HG02642 (cell line): ENCODE data around the gene PGC.

Experiments used
- ATAC-seq: cut with Tn5 transposase; IDR thresholded peaks from one replicate; pipeline ENCODE4 v1.9.1; 2021; ENCODE audit warnings: mild to moderate bottlenecking; ENCODE audit not compliant: unreplicated experiment, poor library complexity

Gene PGC

GRCh38 chr6:41747256-41748101, at the start of gene PGC:
TSS of gene PGC (minus strand) at chr6:41747397. CDS start at chr6:41747334, 63 bp downstream.
- no peak for ATAC-seq

GRCh38 chr6:41796474-41796873, 49.3 kb upstream of the PGC start:
- no peak for ATAC-seq

- ATAC-seq, result no peak
Observed at GRCh38 chr6:41791984-41792383, 44.8 kb upstream of the PGC start.

GRCh38 chr6:41791305-41791704, 44.1 kb upstream of the PGC start:
- ATAC-seq, result no peak

- no peak for ATAC-seq
Observed at GRCh38 chr6:41790045-41790444, 42.8 kb upstream of the PGC start.

- ATAC-seq, result no peak
Observed at GRCh38 chr6:41789390-41789724, 42.2 kb upstream of the PGC start.

GRCh38 chr6:41787219-41787917, 40.2 kb upstream of the PGC start, which contains the start of gene TOMM6:
TSS of gene TOMM6 (plus strand) at chr6:41787694. CDS start at chr6:41787698, 4 bp downstream.
- peak; percentile 85 for ATAC-seq

- ATAC-seq, result peak; percentile 72
Observed at GRCh38 chr6:41786451-41787218, 39.4 kb upstream of the PGC start.

GRCh38 chr6:41785689-41786450, 38.7 kb upstream of the PGC start:
- ATAC-seq, result no peak

- ATAC-seq, result no peak
Observed at GRCh38 chr6:41785254-41785653, 38.1 kb upstream of the PGC start.

- ATAC-seq, result no peak
Observed at GRCh38 chr6:41784581-41785171, 37.5 kb upstream of the PGC start.

GRCh38 chr6:41783106-41783780, 36.0 kb upstream of the PGC start:
- no peak for ATAC-seq

GRCh38 chr6:41781366-41781730, 34.2 kb upstream of the PGC start:
- no peak for ATAC-seq

GRCh38 chr6:41780551-41781365, 33.6 kb upstream of the PGC start, which contains the start of gene PRICKLE4:
TSS of gene PRICKLE4 (plus strand) at chr6:41780782. CDS start at chr6:41783474, 2,692 bp downstream.
- ATAC-seq, result peak; percentile 1

GRCh38 chr6:41779788-41780550, 32.8 kb upstream of the PGC start, which contains the start of gene FRS3:
TSS of gene FRS3 (minus strand) at chr6:41779900. CDS start at chr6:41776987, 2,913 bp downstream.
- ATAC-seq, result peak; percentile 93

- peak; percentile 22 for ATAC-seq
Observed at GRCh38 chr6:41779336-41779735, 32.1 kb upstream of the PGC start.

- no peak for ATAC-seq
Observed at GRCh38 chr6:41778895-41779294, 31.7 kb upstream of the PGC start.
